Erythroblast (primary cell): ENCODE measurements around the gene GOLGA6L24.
"Not testable (repeated sequence)": the region's sequence is repeated elsewhere in the genome, so short reads cannot be mapped to it uniquely, and the experiment has no call there.

ENCODE experiments used
- GATA1 ChIP-seq: IDR thresholded peaks from 2 replicates; pipeline ENCODE4 v1.6.1; 2011; ENCODE audit warnings: low read depth, mild to moderate bottlenecking, control low read depth, low read length, moderate library complexity
- POLR2A ChIP-seq: IDR thresholded peaks from 2 replicates; pipeline ENCODE4 v1.6.1; 2011; ENCODE audit warnings: mild to moderate bottlenecking, low read length

- TF ChIP-seq POLR2A, GATA1: not testable (repeated sequence)
Observed at GRCh38 chr15:28318122-28318521, 39.8 kb downstream of the GOLGA6L24 start.
